Upper lobe of left lung (tissue), 6 donors: ENCODE results near the gene ADIPOR2. TPM values are rescaled to one million over a fixed set of nuclear protein-coding genes. Genes with fewer than 3 reads are reported as not detected.
A peak's percentile ranks its signal among the peaks of the same experiment; 100 is the strongest.

Experiments
- ATAC-seq, 2 donors: fragments of 200-7000 bp; cut with Tn5 transposase; one replicate each; pipeline ENCODE4 v1.9.1; 2022; ENCODE audit warnings: mild to moderate bottlenecking in 2 of 2, moderate library complexity in 2 of 2; ENCODE audit not compliant: low FRiP score in 2 of 2
- DNase-seq, 2 donors: peaks; one replicate each; pipeline ENCODE4 v3.0.0-alpha.2; 2019 to 2020
- H3K27ac ChIP-seq, 4 donors: fragments of 200-600 bp; sonication (generic); one replicate each; pipeline ENCODE4 v1.5.1; 2016 to 2019
- H3K27me3 ChIP-seq, 4 donors: fragments of 200-600 bp; sonication (generic); one replicate each; pipeline ENCODE4 v1.5.1; 2017 to 2019
- H3K36me3 ChIP-seq, 4 donors: fragments of 200-600 bp; sonication (generic); one replicate each; pipeline ENCODE4 v1.5.1; 2016 to 2019
- H3K4me1 ChIP-seq, 4 donors: fragments of 200-600 bp; sonication (generic); one replicate each; pipeline ENCODE4 v1.5.1; 2018 to 2019
- H3K4me3 ChIP-seq, 4 donors: fragments of 200-600 bp; sonication (generic); one replicate each; pipeline ENCODE4 v1.5.1; 2017 to 2019; ENCODE audit warnings: mild to moderate bottlenecking in 2 of 4, moderate library complexity in 1 of 4
- H3K9me3 ChIP-seq, 4 donors: fragments of 200-600 bp; sonication (generic); one replicate each; pipeline ENCODE4 v1.5.1; 2018 to 2019
- CTCF ChIP-seq, 6 experiments: fragments of 450-650 bp in 4 of 6; fragments of 200-600 bp in 2 of 6; sonication (generic) in 2 of 6; IDR thresholded peaks; one replicate each; pipeline ENCODE4 v1.5.1; 2016 to 2019; ENCODE audit warnings: antibody characterized with exemption in 6 of 6
- EP300 ChIP-seq, 4 donors: sonication (generic); formaldehyde crosslinking; IDR thresholded peaks; one replicate each; pipeline ENCODE4 v1.5.1; 2017; ENCODE audit warnings: antibody characterized with exemption in 4 of 4, control low read depth in 2 of 4
- POLR2A ChIP-seq, 4 donors: fragments of 450-650 bp; IDR thresholded peaks; one replicate each; pipeline ENCODE4 v1.5.1; 2016 to 2017; ENCODE audit warnings: antibody characterized with exemption in 4 of 4, mild to moderate bottlenecking in 2 of 4
- POLR2AphosphoS5 ChIP-seq, 2 donors: sonication (generic); formaldehyde crosslinking; IDR thresholded peaks; one replicate each; pipeline ENCODE4 v1.5.1; 2017; ENCODE audit warnings: antibody characterized with exemption in 2 of 2
- WGBS, 2 donors: methylation state at CpG; one replicate each; pipeline ENCODE4 v1.1.5; 2017 to 2018; 5-methylcytosine and 5-hydroxymethylcytosine counted together
- total RNA-seq, 6 donors: library from RNA; depleted of rRNA in 4 of 6; stranded (reverse); fragments of >200 nt in 4 of 6; gene quantifications; one replicate each; pipeline versions ENCODE4 v1.1.0 to v1.2.1, GENCODE V29; 2016 to 2021
- donor health status: DM: no; HTN: no; CAD: no; lungs with moderate emphysema.
- donor health status: DM: no; HTN: yes; CAD: no; lungs with severe emphysema.

ADIPOR2 gene
- total RNA-seq, 6 donors from 2014 or later, result 45.1 to 82.3 (median 68.6) TPM

GRCh38 chr12:1795221-1795784 lies 104.4 kb downstream of the ADIPOR2 start:
- Histone ChIP-seq H3K27ac (peak overlapping the region; percentile 10 to 97 (median 88)), H3K27me3 (no peaks in the 10 kb centered on the region), H3K4me1 (peaks cover 25 to 32% (median 29%) of the 10 kb centered on the region in 4 donors), H3K36me3 (no peaks in the 10 kb centered on the region), H3K9me3 (no peaks in the 10 kb centered on the region), H3K4me3 (peak overlapping the region in 2 of 4 donors; percentile 66 to 81)
- DNase-seq (no peak), ATAC-seq (no peak)
- WGBS, 2 donors, result 41 to 65% methylated on average over 10 to 18 of the region's 19 CpGs
- no peak for TF ChIP-seq POLR2AphosphoS5 (IDR thresholded peaks at IDR 0.05)
- no peak for TF ChIP-seq POLR2A (IDR thresholded peaks at IDR 0.05)
- no peak for TF ChIP-seq CTCF (IDR thresholded peaks at IDR 0.05)
- no peak for TF ChIP-seq EP300 (IDR thresholded peaks at IDR 0.05)

- 3 to 5% methylated on average over 18 to 45 of the region's 45 CpGs for WGBS, 2 donors
- DNase-seq (peak; percentile 97 to 98), ATAC-seq (peak; percentile 96)
- Histone ChIP-seq H3K27me3 (no peaks in the 10 kb centered on the region), H3K27ac (peak overlapping the region; percentile 86 to 97 (median 96)), H3K36me3 (no peaks in the 10 kb centered on the region), H3K9me3 (no peaks in the 10 kb centered on the region), H3K4me3 (peak overlapping the region; percentile 46 to 81 (median 74)), H3K4me1 (peaks cover 20 to 32% (median 26%) of the 10 kb centered on the region in 4 donors)
- TF ChIP-seq CTCF (IDR thresholded peaks at IDR 0.05), result peak; percentile 93 to 100 (median 100)
- peak; percentile 78 to 83 for TF ChIP-seq POLR2AphosphoS5 (IDR thresholded peaks at IDR 0.05)
- TF ChIP-seq POLR2A (IDR thresholded peaks at IDR 0.05), result peak in 3 of 4 donors; percentile 48 to 90 (median 62)
- TF ChIP-seq EP300 (IDR thresholded peaks at IDR 0.05), result no peak
These were observed 105.1 kb downstream of the ADIPOR2 start for GRCh38 chr12:1795785-1796514.

GRCh38 chr12:1796515-1797010 lies 105.7 kb downstream of the ADIPOR2 start:
- WGBS, 2 donors, result 1 to 4% methylated on average over 10 to 41 of the region's 43 CpGs
- ATAC-seq (peak; percentile 32 to 68), DNase-seq (peak; percentile 55 to 90)
- Histone ChIP-seq H3K4me1 (peaks cover 15 to 32% (median 22%) of the 10 kb centered on the region in 4 donors), H3K27ac (peak overlapping the region; percentile 86 to 97 (median 96)), H3K27me3 (no peaks in the 10 kb centered on the region), H3K36me3 (no peaks in the 10 kb centered on the region), H3K4me3 (peak overlapping the region; percentile 46 to 81 (median 74)), H3K9me3 (no peaks in the 10 kb centered on the region)
- TF ChIP-seq EP300 (IDR thresholded peaks at IDR 0.05) (no peak), POLR2A (IDR thresholded peaks at IDR 0.05) (peak in 1 of 4 donors; percentile 57)

- H3K4me3 ChIP-seq, result peak overlapping the region; percentile 46 to 81 (median 74)
These were observed 106.4 kb downstream of the ADIPOR2 start for GRCh38 chr12:1797011-1797901.

More at GRCh38 chr12:1797011-1797901, 106.4 kb downstream of the ADIPOR2 start:
- H3K36me3 ChIP-seq, result no peaks in the 10 kb centered on the region
- WGBS, 2 donors, result 12 to 72% methylated on average over 15 to 56 of the region's 71 CpGs
- ATAC-seq, result peak; percentile 30 to 81
- no peaks in the 10 kb centered on the region for H3K9me3 ChIP-seq
- H3K4me1 ChIP-seq, result peaks cover 15 to 32% (median 21%) of the 10 kb centered on the region in 4 donors
- no peaks in the 10 kb centered on the region for H3K27me3 ChIP-seq
- peak; percentile 72 to 94 for DNase-seq
- TF ChIP-seq POLR2AphosphoS5 (IDR thresholded peaks at IDR 0.05), result peak; percentile 51 to 78
- no peak for TF ChIP-seq EP300 (IDR thresholded peaks at IDR 0.05)
- TF ChIP-seq POLR2A (IDR thresholded peaks at IDR 0.05), result peak; percentile 21 to 85 (median 44)
- peak in 2 of 6 experiments; percentile 6 to 25 for TF ChIP-seq CTCF (IDR thresholded peaks at IDR 0.05)
- H3K27ac ChIP-seq, result peak overlapping the region; percentile 86 to 97 (median 96)
